ENCODE results near the gene ACOT6. TPM values are rescaled to one million over a fixed set of nuclear protein-coding genes. Genes with fewer than 3 reads are reported as not detected.
A peak's percentile ranks its signal among the peaks of the same experiment; 100 is the strongest.

The ACOT6 gene
- total and polyA plus RNA-seq, 9 of the 15 experiments (the other 6 are each of a cell fraction or from before 2014, with no cell fraction given), result not detected

- TF ChIP-seq XRCC4 (IDR thresholded peaks at IDR 0.05; ENCODE audit: extremely low read depth, insufficient read depth, insufficient read length) (no peak), ZBED1 (IDR thresholded peaks at IDR 0.05) (no peak), MNT (conservative IDR thresholded peaks at IDR 0.05) (peak; percentile 10 to 24; a peak in 1 of 4 replicates), DLX4 (CRISPR knock-in tag; IDR thresholded peaks at IDR 0.05) (no peak), MCM2 (IDR thresholded peaks at IDR 0.05; ENCODE audit: low read depth) (no peak), CBX3 (IDR thresholded peaks at IDR 0.05; ENCODE audit: borderline replicate concordance in 1 of 2, low read length in 2 of 2) (no peak), CCNT2 (IDR thresholded peaks at IDR 0.05; ENCODE audit: borderline replicate concordance, extremely low read depth, insufficient read length, low read depth, low read length) (peak; percentile 48), ZNF407 (IDR thresholded peaks at IDR 0.05; ENCODE audit: low read depth) (no peak), SMARCB1 (IDR thresholded peaks at IDR 0.05; ENCODE audit: insufficient read length, low read depth) (no peak), POLR2A (conservative IDR thresholded peaks at IDR 0.05) (peak; percentile 84)
These were observed 32.4 kb downstream of the ACOT6 start, which contains the start of gene DNAL1 (continued) for GRCh38 chr14:73644531-73645247.
